AG09309 (cell line): ENCODE data around the gene CDYL2.

Source experiments
- DNase-seq: peaks from one replicate; pipeline ENCODE4 v3.0.0-alpha.2; 2010; ENCODE audit warnings: low read depth
- H3K4me3 ChIP-seq: 2 replicates; pipeline ENCODE4 v1.5.1; 2011; ENCODE audit warnings: mild to moderate bottlenecking, low read depth, low read length, moderate library complexity; ENCODE audit not compliant: control insufficient read depth
- TF ChIP-seq, protein P1 (sequence below): IDR thresholded peaks from 2 replicates; pipeline ENCODE4 v1.5.1; 2011; ENCODE audit warnings: mild to moderate bottlenecking, low read depth, low read length, inconsistent platforms; ENCODE audit not compliant: insufficient read depth, control insufficient read depth; ENCODE audit errors: missing control alignments

CDYL2 gene

DNA sequence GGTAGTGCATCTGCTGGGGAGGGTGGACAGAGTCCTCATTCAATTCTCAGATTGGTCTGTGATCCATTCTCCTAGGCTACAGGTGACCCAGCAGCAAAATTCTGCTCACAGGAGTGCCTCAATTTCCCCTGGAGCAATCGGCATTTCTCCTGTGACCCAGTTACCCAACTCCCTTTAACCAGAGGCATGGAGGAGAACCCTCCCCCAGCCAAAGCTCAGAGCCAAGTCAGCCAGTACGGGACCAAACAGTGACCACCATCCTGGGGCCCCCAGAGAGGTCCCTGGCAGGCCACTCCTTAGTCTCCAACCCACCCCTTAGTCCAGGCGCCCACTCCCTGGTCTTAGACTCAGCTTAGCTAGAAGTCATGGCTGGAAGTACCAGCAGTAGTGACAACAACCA is 188.0 kb downstream of the CDYL2 start:
- TF ChIP-seq, protein P1, sequence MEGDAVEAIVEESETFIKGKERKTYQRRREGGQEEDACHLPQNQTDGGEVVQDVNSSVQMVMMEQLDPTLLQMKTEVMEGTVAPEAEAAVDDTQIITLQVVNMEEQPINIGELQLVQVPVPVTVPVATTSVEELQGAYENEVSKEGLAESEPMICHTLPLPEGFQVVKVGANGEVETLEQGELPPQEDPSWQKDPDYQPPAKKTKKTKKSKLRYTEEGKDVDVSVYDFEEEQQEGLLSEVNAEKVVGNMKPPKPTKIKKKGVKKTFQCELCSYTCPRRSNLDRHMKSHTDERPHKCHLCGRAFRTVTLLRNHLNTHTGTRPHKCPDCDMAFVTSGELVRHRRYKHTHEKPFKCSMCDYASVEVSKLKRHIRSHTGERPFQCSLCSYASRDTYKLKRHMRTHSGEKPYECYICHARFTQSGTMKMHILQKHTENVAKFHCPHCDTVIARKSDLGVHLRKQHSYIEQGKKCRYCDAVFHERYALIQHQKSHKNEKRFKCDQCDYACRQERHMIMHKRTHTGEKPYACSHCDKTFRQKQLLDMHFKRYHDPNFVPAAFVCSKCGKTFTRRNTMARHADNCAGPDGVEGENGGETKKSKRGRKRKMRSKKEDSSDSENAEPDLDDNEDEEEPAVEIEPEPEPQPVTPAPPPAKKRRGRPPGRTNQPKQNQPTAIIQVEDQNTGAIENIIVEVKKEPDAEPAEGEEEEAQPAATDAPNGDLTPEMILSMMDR: no peak
- no peak for DNase-seq
- no peak overlapping the region for H3K4me3 ChIP-seq

DNA sequence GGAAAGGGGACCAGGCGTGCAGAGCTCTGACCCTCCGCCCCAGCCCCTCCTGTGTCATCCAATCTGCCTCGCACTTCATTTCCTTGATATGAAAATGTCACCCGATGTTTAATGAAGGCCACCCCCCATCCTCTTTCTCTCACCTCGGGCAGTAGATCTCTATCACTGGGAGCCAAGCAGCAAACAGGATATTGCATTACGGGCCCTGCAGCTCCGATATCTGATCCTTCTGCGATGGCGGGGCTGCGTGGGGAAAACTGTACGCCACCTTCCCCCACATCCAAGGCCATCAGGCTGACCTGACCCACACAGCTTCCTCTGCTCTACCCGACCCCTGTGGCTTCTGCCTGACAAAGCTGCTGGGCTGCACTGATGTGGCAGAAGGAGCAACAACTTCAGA is 188.7 kb downstream of the CDYL2 start:
- TF ChIP-seq, protein P1: no peak
- no peak overlapping the region for H3K4me3 ChIP-seq
- DNase-seq: no peak

DNA sequence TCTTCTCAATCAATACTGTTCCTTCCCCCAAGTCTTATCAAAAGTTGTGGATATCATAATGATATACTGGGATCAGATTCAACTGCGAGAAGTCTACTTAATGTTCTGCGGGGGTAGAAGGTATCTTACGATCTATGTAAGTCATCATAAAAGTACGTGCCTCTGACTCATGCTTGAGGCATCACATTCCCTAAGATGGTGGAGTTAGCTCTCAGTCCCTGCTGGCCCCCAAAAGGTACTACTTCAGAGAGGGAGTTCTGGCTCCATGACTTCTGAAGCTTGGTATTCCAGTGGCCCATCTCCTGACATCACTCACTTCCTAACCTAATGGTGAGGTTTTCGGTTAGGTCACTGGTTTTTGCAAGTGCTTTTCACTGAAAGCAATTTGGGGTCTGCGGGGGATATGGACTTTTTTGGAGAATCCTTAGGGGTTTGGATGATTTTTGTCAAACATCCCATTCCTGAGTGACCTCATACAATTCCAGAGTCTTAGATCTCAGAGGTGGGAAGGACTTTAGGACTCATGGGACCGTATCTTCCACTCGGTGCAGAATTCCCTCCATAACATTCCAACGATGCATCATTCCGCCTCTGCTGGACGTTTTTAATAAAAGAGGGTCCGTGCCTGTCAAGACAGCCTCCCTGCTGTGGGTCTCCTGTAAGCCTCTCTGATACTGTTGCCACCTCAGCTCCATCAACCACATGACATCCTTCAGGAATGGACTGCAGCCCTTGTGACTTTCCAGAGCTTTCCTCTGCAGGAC is 189.3 kb downstream of the CDYL2 start:
- TF ChIP-seq, protein P1: no peak
- H3K4me3 ChIP-seq: no peak overlapping the region
- DNase-seq: peak; percentile 1

DNA sequence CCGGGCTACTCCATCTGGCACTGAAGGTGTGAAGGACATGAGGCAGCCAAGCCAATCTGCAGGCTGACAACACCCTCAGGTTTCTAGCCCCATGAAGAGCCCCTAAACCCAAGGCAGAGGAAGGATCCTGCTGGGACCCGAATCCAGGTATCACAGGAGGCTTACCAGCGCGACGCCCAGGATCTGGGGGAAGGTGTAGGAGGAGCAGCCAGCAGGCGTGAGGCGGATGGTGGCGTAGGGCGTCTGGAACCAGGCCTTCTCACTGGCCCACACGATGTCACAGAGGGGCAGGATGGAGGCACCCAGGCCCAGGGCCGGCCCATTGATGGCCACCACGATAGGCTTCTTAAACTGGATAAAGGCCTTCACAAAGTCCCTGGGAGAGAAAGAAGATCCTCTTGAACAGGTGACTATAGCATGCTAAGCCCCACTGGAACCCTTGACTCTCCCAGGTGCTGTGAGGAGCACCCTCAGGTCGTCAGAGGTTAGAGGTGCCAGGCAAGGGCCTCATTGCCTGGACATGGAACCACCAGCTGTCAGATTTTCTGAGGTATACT is 191.9 kb downstream of the CDYL2 start:
- TF ChIP-seq, protein P1: no peak
- DNase-seq: no peak
- no peak overlapping the region for H3K4me3 ChIP-seq

DNA sequence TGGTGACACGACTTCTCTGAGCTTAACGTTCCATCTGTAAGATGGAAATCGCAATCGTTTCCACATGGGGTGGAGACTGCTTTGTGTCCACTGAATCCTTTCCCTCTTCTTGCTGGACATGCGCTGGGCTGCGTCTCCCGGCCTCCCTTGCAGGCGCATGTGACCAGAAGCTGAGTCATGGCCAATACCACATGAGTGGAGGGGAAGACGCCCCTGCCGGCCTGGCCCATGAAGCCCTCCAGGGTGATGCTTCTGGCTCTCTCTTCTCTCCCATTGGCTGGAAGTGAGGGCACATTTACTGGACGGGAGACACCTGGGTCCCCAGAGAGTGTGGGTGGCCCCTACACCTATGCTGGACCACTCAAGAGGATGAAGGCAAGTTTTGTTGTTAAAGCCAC is 192.5 kb downstream of the CDYL2 start:
- TF ChIP-seq, protein P1: no peak
- H3K4me3 ChIP-seq: no peak overlapping the region
- no peak for DNase-seq

DNA sequence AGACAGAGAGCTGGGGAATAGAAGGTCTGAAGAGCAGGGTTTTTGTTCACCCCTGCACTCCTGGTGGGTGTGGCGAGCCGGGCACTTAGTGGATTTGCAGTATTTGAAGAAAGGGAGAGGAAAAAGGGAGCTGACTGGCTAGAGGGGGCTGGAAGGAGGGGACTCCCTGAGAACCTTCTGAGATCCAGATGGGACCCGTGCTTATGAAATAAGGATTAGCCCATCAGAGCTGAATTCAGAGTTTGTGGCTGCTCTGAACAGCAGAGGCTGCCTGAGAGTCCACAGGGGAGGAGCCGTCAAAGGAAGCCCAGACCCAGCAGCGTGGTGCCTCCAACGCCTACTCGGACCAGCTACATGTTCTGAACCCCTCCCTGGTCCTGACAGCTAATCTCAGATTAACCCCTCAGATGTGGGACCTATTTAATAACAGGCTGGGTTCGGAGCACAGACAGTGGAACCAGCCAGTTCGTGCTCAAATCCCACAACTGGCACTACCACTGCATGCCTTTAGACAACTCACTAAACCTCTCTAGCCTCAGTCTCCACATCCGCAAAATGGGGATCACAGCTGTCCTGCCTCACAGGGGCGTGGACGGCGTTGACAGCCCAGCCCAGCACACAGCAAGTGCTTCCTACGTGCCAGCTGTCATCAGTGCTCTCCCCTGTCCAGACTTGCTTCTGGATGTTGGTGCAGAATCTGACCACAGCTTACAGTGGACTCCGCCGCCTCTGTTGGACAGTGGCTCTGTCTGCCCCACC is 193.0 kb downstream of the CDYL2 start:
- TF ChIP-seq, protein P1: no peak
- DNase-seq: no peak
- H3K4me3 ChIP-seq: no peak overlapping the region
